HG03060 (cell line): ENCODE data around the gene RIOK2.
"Not testable (repeated sequence)": the region's sequence is repeated elsewhere in the genome, so short reads cannot be mapped to it uniquely, and the experiment has no call there.

ENCODE experiments used
- ATAC-seq: cut with Tn5 transposase; IDR thresholded peaks from one replicate; pipeline ENCODE4 v1.9.1; 2021; ENCODE audit warnings: low read depth, moderate number of reproducible peaks; ENCODE audit not compliant: unreplicated experiment

Gene RIOK2

GRCh38 chr5:97171703-97172102, 11.3 kb downstream of the RIOK2 start:
- no peak for ATAC-seq

- peak; percentile 68 for ATAC-seq
These were observed 15.6 kb downstream of the RIOK2 start for GRCh38 chr5:97167435-97167834.

GRCh38 chr5:97165726-97166125, 17.3 kb downstream of the RIOK2 start:
- ATAC-seq, result no peak

GRCh38 chr5:97164846-97165245, 18.2 kb downstream of the RIOK2 start:
- ATAC-seq, result no peak

- ATAC-seq, result no peak
These were observed 19.2 kb downstream of the RIOK2 start for GRCh38 chr5:97163790-97164285.

- no peak for ATAC-seq
These were observed 19.7 kb downstream of the RIOK2 start for GRCh38 chr5:97163360-97163764.

- ATAC-seq, result no peak
These were observed 21.0 kb downstream of the RIOK2 start for GRCh38 chr5:97162045-97162444.

GRCh38 chr5:97157689-97158088, 25.4 kb downstream of the RIOK2 start:
- ATAC-seq, result no peak

- no peak for ATAC-seq
These were observed 31.7 kb downstream of the RIOK2 start for GRCh38 chr5:97151370-97151769.

GRCh38 chr5:97150401-97150800, 32.6 kb downstream of the RIOK2 start:
- no peak for ATAC-seq

- no peak for ATAC-seq
These were observed 33.3 kb downstream of the RIOK2 start for GRCh38 chr5:97149709-97150108.

- ATAC-seq, result no peak
These were observed 34.8 kb downstream of the RIOK2 start for GRCh38 chr5:97148288-97148687.

GRCh38 chr5:97143704-97144103, 39.3 kb downstream of the RIOK2 start:
- ATAC-seq, result no peak

GRCh38 chr5:97142521-97143254, 40.4 kb downstream of the RIOK2 start, which contains the start of gene LIX1:
Gene LIX1, minus strand, starts transcription at chr5:97142611. Its CDS starts 35 bp downstream, at chr5:97142576.
- ATAC-seq, result no peak

GRCh38 chr5:97141539-97141938, 41.5 kb downstream of the RIOK2 start:
- ATAC-seq, result no peak

- ATAC-seq, result no peak
These were observed 42.0 kb downstream of the RIOK2 start for GRCh38 chr5:97141031-97141430.

- ATAC-seq, result not testable (repeated sequence)
These were observed 42.8 kb downstream of the RIOK2 start for GRCh38 chr5:97140250-97140649.

GRCh38 chr5:97136475-97136874, 46.6 kb downstream of the RIOK2 start:
- ATAC-seq, result no peak

- ATAC-seq, result no peak
These were observed 47.2 kb downstream of the RIOK2 start for GRCh38 chr5:97135868-97136267.

GRCh38 chr5:97134634-97135033, 48.4 kb downstream of the RIOK2 start:
- no peak for ATAC-seq

GRCh38 chr5:97133101-97133500, 49.9 kb downstream of the RIOK2 start:
- ATAC-seq, result no peak

GRCh38 chr5:97131921-97132320, 51.1 kb downstream of the RIOK2 start:
- no peak for ATAC-seq
